WERI-Rb-1 (cell line): ENCODE measurements around the gene CBX2.

Experiments used
- DNase-seq: peaks from one replicate; pipeline ENCODE4 v3.0.0-alpha.2; 2020
- H3K27ac ChIP-seq: fragments of 250-450 bp; sonication (Bioruptor Pico); 2 replicates; pipeline ENCODE4 v1.5.1; 2020; ENCODE audit warnings: mild to moderate bottlenecking, moderate library complexity
- H3K27me3 ChIP-seq: fragments of 250-450 bp; sonication (Bioruptor Pico); 2 replicates; pipeline ENCODE4 v1.5.1; 2021; ENCODE audit warnings: mild to moderate bottlenecking, low read depth, moderate library complexity; ENCODE audit not compliant: insufficient read depth, severe bottlenecking
- H3K36me3 ChIP-seq: fragments of 250-450 bp; sonication (Bioruptor Pico); 2 replicates; pipeline ENCODE4 v1.5.1; 2020; ENCODE audit warnings: mild to moderate bottlenecking, moderate library complexity
- H3K4me3 ChIP-seq: 2 replicates; pipeline ENCODE4 v1.5.1; 2011; ENCODE audit warnings: low read depth, mild to moderate bottlenecking, control low read depth, low read length
- H3K9me3 ChIP-seq: fragments of 250-450 bp; sonication (Bioruptor Pico); 2 replicates; pipeline ENCODE4 v1.5.1; 2021; ENCODE audit warnings: mild to moderate bottlenecking, moderate library complexity; ENCODE audit not compliant: severe bottlenecking
- TF ChIP-seq, protein P1 (sequence below): IDR thresholded peaks from 2 replicates; pipeline ENCODE4 v1.5.1; 2011; ENCODE audit warnings: low read depth, mild to moderate bottlenecking, control low read depth, inconsistent platforms, low read length

The CBX2 gene

DNA sequence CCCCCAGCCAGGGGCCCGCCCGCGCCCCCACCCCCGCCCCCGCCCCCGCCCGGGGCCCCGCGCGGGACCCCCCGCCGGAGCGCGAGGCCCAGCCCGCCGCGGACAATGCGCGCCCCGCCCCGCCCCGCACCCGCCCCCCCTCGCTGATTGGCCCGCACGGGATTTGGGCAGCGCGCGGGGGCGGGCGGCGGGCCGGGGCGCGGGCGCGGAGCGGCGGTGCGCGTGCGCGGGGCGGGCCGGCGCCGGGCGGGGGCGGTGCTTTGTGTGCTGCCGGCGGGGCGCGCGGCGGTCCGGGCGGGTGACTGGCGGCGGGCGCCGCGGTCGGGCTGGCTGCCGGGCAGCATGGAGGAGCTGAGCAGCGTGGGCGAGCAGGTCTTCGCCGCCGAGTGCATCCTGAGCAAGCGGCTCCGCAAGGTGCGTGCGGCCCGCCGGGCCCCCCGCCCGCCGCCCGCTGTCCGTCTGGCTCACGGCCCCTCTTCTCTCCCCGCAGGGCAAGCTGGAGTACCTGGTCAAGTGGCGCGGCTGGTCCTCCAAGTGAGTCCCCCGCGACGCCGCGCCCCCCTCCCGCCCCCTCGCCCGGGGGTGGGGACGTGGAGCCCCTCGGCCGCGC, at the start of gene CBX2:
CBX2 (plus strand) TSS at position 255 of the 610 bp plus-strand sequence; CDS start at position 343, 88 bp downstream.
- peak within 1 kb of the TSS; percentile 96 for H3K4me3 ChIP-seq
- H3K27me3 ChIP-seq = no peaks in the 10 kb centered on the region
- TF ChIP-seq, protein P1, sequence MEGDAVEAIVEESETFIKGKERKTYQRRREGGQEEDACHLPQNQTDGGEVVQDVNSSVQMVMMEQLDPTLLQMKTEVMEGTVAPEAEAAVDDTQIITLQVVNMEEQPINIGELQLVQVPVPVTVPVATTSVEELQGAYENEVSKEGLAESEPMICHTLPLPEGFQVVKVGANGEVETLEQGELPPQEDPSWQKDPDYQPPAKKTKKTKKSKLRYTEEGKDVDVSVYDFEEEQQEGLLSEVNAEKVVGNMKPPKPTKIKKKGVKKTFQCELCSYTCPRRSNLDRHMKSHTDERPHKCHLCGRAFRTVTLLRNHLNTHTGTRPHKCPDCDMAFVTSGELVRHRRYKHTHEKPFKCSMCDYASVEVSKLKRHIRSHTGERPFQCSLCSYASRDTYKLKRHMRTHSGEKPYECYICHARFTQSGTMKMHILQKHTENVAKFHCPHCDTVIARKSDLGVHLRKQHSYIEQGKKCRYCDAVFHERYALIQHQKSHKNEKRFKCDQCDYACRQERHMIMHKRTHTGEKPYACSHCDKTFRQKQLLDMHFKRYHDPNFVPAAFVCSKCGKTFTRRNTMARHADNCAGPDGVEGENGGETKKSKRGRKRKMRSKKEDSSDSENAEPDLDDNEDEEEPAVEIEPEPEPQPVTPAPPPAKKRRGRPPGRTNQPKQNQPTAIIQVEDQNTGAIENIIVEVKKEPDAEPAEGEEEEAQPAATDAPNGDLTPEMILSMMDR = no peak
- peaks cover 44% of the 10 kb centered on the region for H3K36me3 ChIP-seq
- H3K27ac ChIP-seq = peak within 1 kb of the TSS; percentile 97
- DNase-seq = peak; percentile 86
- H3K9me3 ChIP-seq = no peaks in the 10 kb centered on the region

DNA sequence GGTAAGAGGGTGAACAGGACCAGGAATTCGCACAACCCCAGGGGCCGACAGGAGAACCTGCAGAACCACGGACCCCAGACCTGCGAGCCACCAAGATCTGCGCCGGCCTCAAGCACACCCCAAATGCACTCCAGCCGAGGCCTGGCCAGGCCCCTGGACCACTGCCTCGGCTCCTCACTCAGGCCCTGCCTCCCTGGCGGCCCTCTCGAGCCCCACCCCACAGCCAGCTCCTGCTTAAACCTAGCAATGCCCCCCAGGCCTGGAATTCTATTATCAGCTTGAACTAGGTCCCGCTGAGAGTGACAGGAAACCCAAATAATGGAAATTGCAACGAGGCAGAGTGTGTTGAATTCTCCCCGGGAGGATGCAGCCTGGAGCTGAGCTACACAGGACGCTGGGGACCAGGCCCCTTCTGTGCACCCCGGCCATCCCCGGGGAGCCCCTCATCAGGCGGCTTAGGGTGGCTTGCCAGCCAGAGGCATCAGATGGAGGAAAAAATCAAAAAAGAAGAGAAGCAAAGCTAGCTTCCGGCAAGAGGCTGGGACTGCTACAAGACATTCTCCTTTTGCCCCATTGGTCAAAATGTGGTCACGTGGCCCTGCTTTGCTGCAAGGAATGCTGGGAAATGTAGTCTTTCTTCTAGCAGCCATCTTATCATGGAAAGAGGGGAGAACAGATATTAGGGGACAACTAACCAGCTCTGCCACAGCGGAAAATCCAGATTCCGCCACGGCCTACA, 49.6 kb upstream of the CBX2 start:
- no peaks in the 10 kb centered on the region for H3K27me3 ChIP-seq
- H3K4me3 ChIP-seq = peak overlapping the region; percentile 36
- peak; percentile 95 for DNase-seq
- TF ChIP-seq, protein P1 = no peak
- H3K9me3 ChIP-seq = no peaks in the 10 kb centered on the region
- peak overlapping the region; percentile 53 for H3K27ac ChIP-seq
- H3K36me3 ChIP-seq = no peaks in the 10 kb centered on the region

DNA sequence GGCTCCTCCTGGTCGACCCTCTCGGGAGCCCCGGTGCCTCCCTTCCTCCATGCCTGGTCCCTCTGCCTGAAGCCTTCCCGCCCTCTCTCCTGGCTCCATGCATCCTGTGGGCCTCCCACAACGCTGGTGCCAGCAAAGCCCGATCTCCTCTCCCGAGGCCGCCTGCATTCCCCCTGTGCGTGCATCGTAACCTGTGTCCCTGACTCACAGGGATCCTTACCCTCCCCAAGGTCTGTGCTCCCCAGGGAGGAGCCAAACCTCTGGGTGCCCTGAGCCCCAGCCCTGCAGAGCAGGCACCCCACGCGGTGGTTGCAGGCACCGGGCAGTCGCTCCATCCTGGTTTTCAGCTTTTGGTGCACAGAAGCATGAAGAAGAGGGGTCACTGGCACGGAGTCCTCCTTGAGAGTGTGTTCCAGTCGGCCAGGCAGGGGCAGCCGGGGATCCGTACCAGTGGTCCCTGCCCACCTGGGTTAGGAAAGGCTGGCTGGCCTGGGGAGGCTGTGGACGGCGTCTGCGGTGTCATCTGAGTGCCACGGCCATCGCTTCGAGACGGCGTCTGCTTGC, 49.0 kb upstream of the CBX2 start:
- H3K4me3 ChIP-seq = no peak overlapping the region; the same call in 1 of the 2 replicates
- peak overlapping the region; percentile 29; the same call in 1 of the 2 replicates for H3K27ac ChIP-seq

DNA sequence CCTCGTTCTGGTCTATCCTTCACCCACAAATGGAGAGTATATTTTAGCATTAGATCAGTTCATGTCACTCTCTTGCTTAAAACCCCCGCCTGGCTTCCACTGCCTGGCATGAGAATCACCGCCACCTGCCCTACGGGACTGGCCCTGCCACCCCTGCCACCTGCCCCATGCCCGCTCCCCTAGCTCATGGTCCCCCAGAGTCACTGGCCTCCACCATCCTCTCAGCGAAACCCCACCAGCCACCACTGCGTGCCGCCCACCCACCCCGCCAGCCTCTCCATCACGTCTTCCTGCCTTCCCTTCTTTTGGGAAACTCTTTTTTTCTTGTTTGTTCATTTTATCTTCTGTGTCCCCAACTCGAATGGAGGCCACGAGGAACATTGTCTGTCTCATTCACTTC, 48.2 kb upstream of the CBX2 start:
- Histone ChIP-seq H3K27ac (no peak overlapping the region), H3K36me3 (no peaks in the 10 kb centered on the region), H3K4me3 (no peak overlapping the region), H3K27me3 (no peaks in the 10 kb centered on the region), H3K9me3 (no peaks in the 10 kb centered on the region)
- DNase-seq = no peak
- TF ChIP-seq, protein P1 = no peak

More for the DNA sequence above, 49.0 kb upstream of the CBX2 start:
- no peaks in the 10 kb centered on the region for H3K36me3 ChIP-seq
- no peak for DNase-seq
- no peaks in the 10 kb centered on the region for H3K27me3 ChIP-seq
- no peaks in the 10 kb centered on the region for H3K9me3 ChIP-seq
- TF ChIP-seq, protein P1 = no peak

DNA sequence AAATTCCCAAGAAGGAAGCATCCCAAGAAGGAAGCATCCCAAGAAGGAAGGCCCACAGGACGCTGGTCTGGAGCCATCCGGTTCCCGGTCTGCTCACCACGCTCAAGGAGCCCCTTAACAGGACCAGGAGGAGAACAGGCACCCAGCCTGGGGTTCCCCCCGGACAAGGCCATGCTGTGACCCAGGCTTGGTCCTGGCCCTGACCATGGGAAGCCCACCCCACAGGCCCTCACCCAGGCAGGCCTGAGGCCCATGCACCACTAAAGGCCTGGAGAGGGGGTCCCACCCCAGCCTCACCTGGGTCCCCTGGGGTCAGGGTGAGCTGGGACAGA, 47.5 kb upstream of the CBX2 start:
- no peaks in the 10 kb centered on the region for H3K27me3 ChIP-seq
- H3K9me3 ChIP-seq = no peaks in the 10 kb centered on the region
- H3K4me3 ChIP-seq = no peak overlapping the region
- TF ChIP-seq, protein P1 = no peak
- DNase-seq = no peak
- no peaks in the 10 kb centered on the region for H3K36me3 ChIP-seq
- no peak overlapping the region for H3K27ac ChIP-seq
